Neuronal stem cell (in vitro differentiated cells): ENCODE data around the gene MYBBP1A.

Source experiments
- DNase-seq: peaks from one replicate; pipeline ENCODE4 v3.0.0-alpha.2; 2013; ENCODE audit warnings: low spot score
- H2AFZ ChIP-seq: one replicate; pipeline ENCODE4 v1.6.1; 2013; ENCODE audit warnings: mild to moderate bottlenecking, low read length, inconsistent platforms
- H2AK5ac ChIP-seq: 2 replicates; pipeline ENCODE4 v1.6.1; 2013; ENCODE audit warnings: low read depth, mild to moderate bottlenecking, inconsistent platforms, low read length, moderate library complexity, mixed read lengths
- H2BK120ac ChIP-seq: 2 replicates; pipeline ENCODE4 v1.6.1; 2013; ENCODE audit warnings: low read depth, mild to moderate bottlenecking, inconsistent platforms, low read length, moderate library complexity, mixed read lengths
- H2BK12ac ChIP-seq: one replicate; pipeline ENCODE4 v1.6.1; 2013; ENCODE audit warnings: low read length, inconsistent platforms
- H2BK15ac ChIP-seq: 2 replicates; pipeline ENCODE4 v1.6.1; 2013; ENCODE audit warnings: mild to moderate bottlenecking, low read length, inconsistent platforms, mixed read lengths
- H2BK5ac ChIP-seq: one replicate; pipeline ENCODE4 v1.6.1; 2013; ENCODE audit warnings: inconsistent platforms, mild to moderate bottlenecking, low read length, moderate library complexity
- H3K14ac ChIP-seq: one replicate; pipeline ENCODE4 v1.6.1; 2013; ENCODE audit warnings: low read length, inconsistent platforms
- H3K18ac ChIP-seq: 2 replicates; pipeline ENCODE4 v1.6.1; 2013; ENCODE audit warnings: low read length, inconsistent platforms
- H3K23ac ChIP-seq: 2 replicates; pipeline ENCODE4 v1.6.1; 2013; ENCODE audit warnings: low read depth, mild to moderate bottlenecking, mixed read lengths, low read length, inconsistent platforms; ENCODE audit not compliant: poor library complexity
- H3K27ac ChIP-seq: replicated peaks from 3 replicates; pipeline ENCODE4 v1.5.1; 2013; ENCODE audit warnings: low read length, inconsistent platforms
- H3K27me3 ChIP-seq, 3 experiments: 2 replicates each; pipeline ENCODE4 v1.6.1; 2013; ENCODE audit warnings: low read length in 3 of 3, mild to moderate bottlenecking in 2 of 3, inconsistent platforms in 1 of 3, low read depth in 1 of 3, mixed read lengths in 1 of 3, moderate library complexity in 1 of 3; ENCODE audit not compliant: control insufficient read depth in 3 of 3, insufficient read depth in 3 of 3
- H3K36me3 ChIP-seq, 2 donors: replicated peaks in 1 of 2; 2 replicates each; pipeline ENCODE4 v1.6.1; 2013; ENCODE audit warnings: low read length in 2 of 2; ENCODE audit not compliant: control insufficient read depth in 2 of 2, insufficient read depth in 2 of 2
- H3K4ac ChIP-seq: 2 replicates; pipeline ENCODE4 v1.6.1; 2013; ENCODE audit warnings: inconsistent platforms, mild to moderate bottlenecking, low read length, moderate library complexity
- H3K4me1 ChIP-seq, 2 donors: 1 replicate in 1 of 2; 2 replicates in 1 of 2; pipeline ENCODE4 v1.6.1; 2013; ENCODE audit warnings: low read length in 2 of 2, low read depth in 1 of 2; ENCODE audit not compliant: control insufficient read depth in 2 of 2, insufficient read depth in 1 of 2
- H3K4me2 ChIP-seq: one replicate; pipeline ENCODE4 v1.6.1; 2013; ENCODE audit warnings: mild to moderate bottlenecking, low read length, inconsistent platforms; ENCODE audit not compliant: insufficient read depth, poor library complexity, severe bottlenecking
- H3K4me3 ChIP-seq, 2 donors: 2 replicates each; pipeline ENCODE4 v1.5.1; 2013; ENCODE audit warnings: low read length in 2 of 2, mild to moderate bottlenecking in 2 of 2, inconsistent platforms in 1 of 2, moderate library complexity in 1 of 2
- H3K79me1 ChIP-seq: one replicate; pipeline ENCODE4 v1.6.1; 2013; ENCODE audit warnings: low read depth, mild to moderate bottlenecking, inconsistent platforms, low read length, moderate library complexity
- H3K9ac ChIP-seq: one replicate; pipeline ENCODE4 v1.6.1; 2013; ENCODE audit warnings: mild to moderate bottlenecking, low read depth, low read length, inconsistent platforms; ENCODE audit not compliant: poor library complexity
- H3K9me3 ChIP-seq, 2 donors: replicated peaks in 1 of 2; 2 replicates each; pipeline versions ENCODE3 to v1.6.1; 2013; ENCODE audit warnings: low read length in 2 of 2, mild to moderate bottlenecking in 2 of 2, inconsistent platforms in 1 of 2, low read depth in 1 of 2, mixed read lengths in 1 of 2, moderate library complexity in 1 of 2; ENCODE audit not compliant: control insufficient read depth in 2 of 2, insufficient read depth in 1 of 2
- H4K8ac ChIP-seq: one replicate; pipeline ENCODE4 v1.6.1; 2013; ENCODE audit warnings: low read depth, mild to moderate bottlenecking, inconsistent platforms, low read length, moderate library complexity
- H4K91ac ChIP-seq: one replicate; pipeline ENCODE4 v1.6.1; 2013; ENCODE audit warnings: low read length, low read depth, mild to moderate bottlenecking, inconsistent platforms; ENCODE audit not compliant: poor library complexity
- WGBS, 2 donors: extraction: QIAGEN DNeasy Blood & Tissue Kit; methylation state at CpG; one replicate each; pipeline ENCODE4 v1.1.7; 2013; ENCODE audit warnings: missing lambda C conversion rate in 2 of 2, mixed read lengths in 1 of 2; ENCODE audit not compliant: insufficient read length in 2 of 2, insufficient replicate concordance in 1 of 2; ENCODE audit errors: extremely low coverage in 2 of 2; 5-methylcytosine and 5-hydroxymethylcytosine counted together

MYBBP1A gene

DNA sequence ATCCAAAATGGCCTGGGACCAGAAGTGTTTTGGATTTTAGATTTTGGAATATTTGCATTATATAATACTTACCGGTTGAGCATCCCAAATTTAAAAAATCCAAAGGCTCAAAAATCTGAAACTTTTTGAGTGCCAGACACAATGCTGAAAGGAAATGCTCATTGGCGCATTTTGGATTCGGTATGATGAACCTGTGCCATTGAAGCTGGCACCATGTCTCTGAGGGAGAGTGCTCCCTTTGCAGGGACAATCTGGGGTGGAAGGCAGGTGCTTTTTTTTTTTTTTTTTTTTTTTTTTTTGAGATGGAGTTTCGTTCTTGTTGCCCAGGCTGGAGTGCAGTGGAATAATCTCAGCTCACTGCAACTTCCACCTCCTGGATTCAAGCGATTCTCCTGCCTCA, 46.9 kb upstream of the MYBBP1A start:
- H2BK5ac ChIP-seq, result no peak overlapping the region
- H2AFZ ChIP-seq, result no peak overlapping the region
- H3K4me3 ChIP-seq, result no peak overlapping the region
- peaks cover 19 to 29% of the 10 kb centered on the region in 2 donors for H3K4me1 ChIP-seq
- no peak overlapping the region for H3K18ac ChIP-seq
- H3K9ac ChIP-seq, result no peak overlapping the region
- no peak overlapping the region for H3K14ac ChIP-seq
- no peak overlapping the region for H4K8ac ChIP-seq
- no peak overlapping the region for H3K4ac ChIP-seq
- no peak overlapping the region for H2BK15ac ChIP-seq
- no peak overlapping the region for H2BK120ac ChIP-seq
- no peaks in the 10 kb centered on the region for H3K9me3 ChIP-seq
- H3K79me1 ChIP-seq, result no peaks in the 10 kb centered on the region
- no peak overlapping the region for H3K4me2 ChIP-seq
- no peak overlapping the region for H3K23ac ChIP-seq
- H3K36me3 ChIP-seq, result no peaks in the 10 kb centered on the region
- peaks cover 0 to 41% (median 0%) of the 10 kb centered on the region in 3 experiments for H3K27me3 ChIP-seq
- no peak overlapping the region for H2BK12ac ChIP-seq
- no peak overlapping the region for H4K91ac ChIP-seq
- H3K27ac ChIP-seq, result no peak overlapping the region
- no peak overlapping the region for H2AK5ac ChIP-seq
- WGBS, 2 donors, result no CpG with 5 or more reads among the region's 5 CpGs
- DNase-seq, result no peak

DNA sequence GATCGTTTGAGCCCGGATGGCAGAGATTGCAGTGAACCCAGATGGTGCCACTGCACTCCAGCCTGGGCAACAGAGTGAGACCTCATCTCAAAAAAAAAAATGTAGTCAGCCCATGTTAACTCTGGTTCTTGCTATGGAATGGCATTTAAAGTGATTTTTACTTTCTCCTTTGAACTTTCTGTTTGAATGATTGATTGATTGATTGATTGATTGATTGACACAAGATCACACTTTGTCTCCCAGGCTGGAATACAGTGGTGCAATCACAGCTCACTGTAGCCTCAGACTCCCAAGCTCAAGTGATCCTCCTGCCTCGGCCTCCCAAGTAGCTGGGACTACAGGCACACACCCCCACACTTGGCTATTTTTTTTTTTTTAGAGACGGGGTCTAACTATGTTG, 46.1 kb upstream of the MYBBP1A start:
- no peak overlapping the region for H3K18ac ChIP-seq
- no peak overlapping the region for H2AFZ ChIP-seq
- no peaks in the 10 kb centered on the region for H3K36me3 ChIP-seq
- no peak overlapping the region for H4K91ac ChIP-seq
- no peak overlapping the region for H2BK120ac ChIP-seq
- no peak overlapping the region for H3K14ac ChIP-seq
- no peak overlapping the region for H3K4me3 ChIP-seq
- no peak for DNase-seq
- H2BK12ac ChIP-seq, result no peak overlapping the region
- no peaks in the 10 kb centered on the region for H3K9me3 ChIP-seq
- no peak overlapping the region for H4K8ac ChIP-seq
- no peak overlapping the region for H3K9ac ChIP-seq
- no peak overlapping the region for H2BK15ac ChIP-seq
- WGBS, 2 donors, result no CpG with 5 or more reads among the region's 4 CpGs
- H2AK5ac ChIP-seq, result no peak overlapping the region
- H3K27ac ChIP-seq, result no peak overlapping the region
- no peak overlapping the region for H3K4me2 ChIP-seq
- no peak overlapping the region for H3K23ac ChIP-seq
- H3K4ac ChIP-seq, result no peak overlapping the region
- H3K4me1 ChIP-seq, result peaks cover 19 to 29% of the 10 kb centered on the region in 2 donors
- no peak overlapping the region for H2BK5ac ChIP-seq
- no peaks in the 10 kb centered on the region for H3K79me1 ChIP-seq
- peaks cover 0 to 48% (median 0%) of the 10 kb centered on the region in 3 experiments for H3K27me3 ChIP-seq

DNA sequence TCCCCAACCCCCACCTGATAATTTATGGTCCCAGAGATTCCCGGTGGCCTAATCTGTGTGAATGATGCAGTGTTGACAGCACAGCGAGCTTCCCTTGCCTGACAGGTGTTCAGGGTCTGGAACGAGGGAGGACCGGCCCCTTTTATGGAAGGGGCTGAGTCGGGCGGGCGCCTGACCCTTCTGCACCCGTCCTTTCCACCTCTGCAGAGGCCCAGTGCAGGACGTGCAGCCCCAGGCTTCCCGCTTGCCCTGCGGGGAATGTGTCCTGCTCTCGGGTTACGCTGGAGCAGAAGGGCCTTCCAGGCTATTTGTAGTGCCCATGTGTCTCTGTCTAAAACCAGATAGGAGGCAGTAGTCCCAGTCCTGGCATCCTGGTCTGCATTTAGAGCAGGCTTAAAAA, 45.4 kb upstream of the MYBBP1A start:
- no peak overlapping the region for H3K4me2 ChIP-seq
- no peaks in the 10 kb centered on the region for H3K79me1 ChIP-seq
- H3K9ac ChIP-seq, result no peak overlapping the region
- no peak overlapping the region for H4K91ac ChIP-seq
- no peak overlapping the region for H2BK5ac ChIP-seq
- no peak for DNase-seq
- H3K4ac ChIP-seq, result no peak overlapping the region
- H4K8ac ChIP-seq, result no peak overlapping the region
- H3K23ac ChIP-seq, result no peak overlapping the region
- no peaks in the 10 kb centered on the region for H3K9me3 ChIP-seq
- H3K4me1 ChIP-seq, result peaks cover 19 to 29% of the 10 kb centered on the region in 2 donors
- H3K18ac ChIP-seq, result peak overlapping the region; percentile 66
- H3K36me3 ChIP-seq, result no peaks in the 10 kb centered on the region
- H3K27me3 ChIP-seq, result peaks cover 0 to 51% (median 0%) of the 10 kb centered on the region in 3 experiments
- H2BK15ac ChIP-seq, result no peak overlapping the region
- H3K4me3 ChIP-seq, result no peak overlapping the region
- no peak overlapping the region for H2BK120ac ChIP-seq
- no CpG with 5 or more reads among the region's 13 CpGs for WGBS, 2 donors
- H3K14ac ChIP-seq, result no peak overlapping the region
- peak overlapping the region; percentile 23 for H2AK5ac ChIP-seq
- H3K27ac ChIP-seq, result peak overlapping the region; percentile 79
- H2AFZ ChIP-seq, result peak overlapping the region; percentile 78
- H2BK12ac ChIP-seq, result no peak overlapping the region

DNA sequence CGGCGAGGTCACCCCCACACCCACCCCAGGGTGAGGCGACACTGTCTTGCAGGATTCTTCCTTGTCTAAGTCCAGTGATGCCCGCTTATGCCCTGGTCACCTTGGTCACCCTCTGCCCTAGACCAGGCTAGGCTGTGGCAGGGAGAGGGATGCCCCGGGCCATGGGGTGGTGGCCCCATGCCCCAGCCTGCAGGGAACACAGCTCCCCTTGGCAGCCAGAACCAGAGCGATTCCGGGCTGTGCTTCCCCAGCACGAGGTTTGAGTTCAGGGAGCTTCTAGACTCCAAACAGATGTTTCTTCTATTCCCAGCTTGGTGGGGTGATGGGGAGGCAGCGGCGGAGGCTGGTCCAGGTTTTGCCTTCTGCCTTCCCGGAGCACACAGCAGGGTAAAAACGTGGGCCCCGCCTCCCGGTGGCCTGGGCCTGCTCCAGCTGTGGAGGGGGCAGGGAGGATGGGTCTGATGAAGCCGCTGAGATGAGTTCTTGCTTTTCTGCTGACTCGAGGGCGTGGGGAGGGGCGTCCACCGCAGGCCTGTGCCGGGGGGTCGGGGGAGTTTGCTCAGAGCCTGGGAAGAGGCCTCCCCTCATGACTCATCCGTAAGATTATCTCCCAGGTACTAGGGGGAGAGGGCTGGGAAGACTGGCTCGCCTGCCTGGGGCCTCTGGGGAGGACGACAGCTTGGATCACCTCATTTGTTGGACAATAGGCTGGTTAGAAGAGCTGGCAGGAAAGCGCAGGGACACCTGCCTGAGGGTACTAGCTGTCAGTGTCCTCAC, 44.5 kb upstream of the MYBBP1A start:
- H3K18ac ChIP-seq, result peak overlapping the region; percentile 99
- peaks cover 19 to 33% of the 10 kb centered on the region in 2 donors for H3K4me1 ChIP-seq
- H3K14ac ChIP-seq, result peak overlapping the region; percentile 56
- H2AK5ac ChIP-seq, result peak overlapping the region; percentile 94
- H3K23ac ChIP-seq, result peak overlapping the region; percentile 2
- no peak overlapping the region for H4K8ac ChIP-seq
- H3K4me2 ChIP-seq, result peak overlapping the region; percentile 29
- peak overlapping the region; percentile 89 for H2BK12ac ChIP-seq
- H3K27me3 ChIP-seq, result peaks cover 0 to 58% (median 0%) of the 10 kb centered on the region in 3 experiments
- H3K9me3 ChIP-seq, result no peaks in the 10 kb centered on the region
- peak; percentile 44 for DNase-seq
- peak overlapping the region; percentile 79 for H3K27ac ChIP-seq
- peak overlapping the region; percentile 97 for H2BK15ac ChIP-seq
- H3K79me1 ChIP-seq, result no peaks in the 10 kb centered on the region
- peak overlapping the region; percentile 11 for H4K91ac ChIP-seq
- H3K36me3 ChIP-seq, result no peaks in the 10 kb centered on the region
- H3K4me3 ChIP-seq, result peak overlapping the region in 1 of 2 donors; percentile 57
- no CpG with 5 or more reads among the region's 25 CpGs for WGBS, 2 donors
- peak overlapping the region; percentile 78 for H2AFZ ChIP-seq
- peak overlapping the region; percentile 75 for H3K9ac ChIP-seq
- H2BK120ac ChIP-seq, result peak overlapping the region; percentile 97
- H3K4ac ChIP-seq, result peak overlapping the region; percentile 97
- H2BK5ac ChIP-seq, result peak overlapping the region; percentile 27
